Fibroblast of lung (primary cell): ENCODE measurements around the gene MPC1L. TPM values are rescaled to one million over a fixed set of nuclear protein-coding genes. Genes with fewer than 3 reads are reported as not detected.

Experiments used
- DNase-seq, 2 donors: peaks; one replicate each; pipeline versions ENCODE4 v3.0.0 to v3.0.0-alpha.2; 2010; ENCODE audit warnings: low read depth in 2 of 2
- H2AFZ ChIP-seq: 2 replicates; pipeline ENCODE4 v1.5.1; 2012; ENCODE audit warnings: low read length, control low read depth, inconsistent platforms
- H3K27ac ChIP-seq: 2 replicates; pipeline ENCODE4 v1.5.1; 2011; ENCODE audit warnings: low read length, control low read depth; ENCODE audit not compliant: insufficient read depth
- H3K27me3 ChIP-seq: 2 replicates; pipeline ENCODE4 v1.5.1; 2011; ENCODE audit warnings: mild to moderate bottlenecking, low read length; ENCODE audit not compliant: control insufficient read depth, insufficient read depth
- H3K36me3 ChIP-seq: 2 replicates; pipeline ENCODE4 v1.5.1; 2011; ENCODE audit warnings: low read length; ENCODE audit not compliant: control insufficient read depth, insufficient read depth
- H3K4me1 ChIP-seq: 2 replicates; pipeline ENCODE4 v1.5.1; 2011; ENCODE audit warnings: low read length; ENCODE audit not compliant: control insufficient read depth, insufficient read depth; ENCODE audit errors: extremely low read depth
- H3K4me2 ChIP-seq: 2 replicates; pipeline ENCODE4 v1.5.1; 2011; ENCODE audit warnings: low read length, control low read depth; ENCODE audit not compliant: insufficient read depth; ENCODE audit errors: extremely low read depth
- H3K4me3 ChIP-seq, 4 experiments: fragments of 200-600 bp in 1 of 4; sonication (generic) in 1 of 4; replicated peaks in 1 of 4; 2 replicates each; pipeline ENCODE4 v1.5.1; 2011 to 2016; ENCODE audit warnings: low read length in 4 of 4, low read depth in 3 of 4, mild to moderate bottlenecking in 3 of 4, control low read depth in 2 of 4, inconsistent platforms in 1 of 4, mixed read lengths in 1 of 4; ENCODE audit not compliant: insufficient read depth in 1 of 4; ENCODE audit errors: control extremely low read depth in 1 of 4
- H3K79me2 ChIP-seq: 2 replicates; pipeline ENCODE4 v1.5.1; 2012; ENCODE audit warnings: mild to moderate bottlenecking, low read length, inconsistent platforms; ENCODE audit not compliant: control insufficient read depth, insufficient read depth
- H3K9ac ChIP-seq: 2 replicates; pipeline ENCODE4 v1.5.1; 2011; ENCODE audit warnings: mild to moderate bottlenecking, low read length, control low read depth; ENCODE audit not compliant: insufficient read depth
- H3K9me3 ChIP-seq: 2 replicates; pipeline ENCODE4 v1.5.1; 2012; ENCODE audit warnings: low read depth, low read length; ENCODE audit not compliant: control insufficient read depth, insufficient read depth
- H4K20me1 ChIP-seq: 2 replicates; pipeline ENCODE4 v1.5.1; 2011; ENCODE audit warnings: low read length; ENCODE audit not compliant: control insufficient read depth, insufficient read depth; ENCODE audit errors: extremely low read depth
- EZH2 ChIP-seq: IDR thresholded peaks from 2 replicates; pipeline ENCODE4 v1.5.1; 2012; ENCODE audit warnings: low read length, control low read depth, mild to moderate bottlenecking; ENCODE audit errors: missing control alignments
- polyA plus RNA-seq, 2 donors: library from polyadenylated mRNA; depleted of rRNA in 1 of 2; stranded (reverse) in 1 of 2; unstranded in 1 of 2; fragments of >200 nt; gene quantifications; 2 replicates each; pipeline ENCODE4 v1.2.1, GENCODE V29; 2011 to 2012; ENCODE audit warnings: missing spikeins in 1 of 2
- total RNA-seq: library from RNA; depleted of rRNA; stranded (reverse); fragments of >200 nt; gene quantifications from 2 replicates; pipeline ENCODE4 v1.2.1, GENCODE V29; 2014
- TF ChIP-seq, protein P1 (sequence below), 2 donors: IDR thresholded peaks in 1 of 2; conservative IDR thresholded peaks in 1 of 2; 1 replicate in 1 of 2; 2 replicates in 1 of 2; pipeline ENCODE4 v1.5.1; 2011 to 2012; ENCODE audit warnings: low read length in 2 of 2, control low read depth in 1 of 2, inconsistent platforms in 1 of 2, low read depth in 1 of 2, mild to moderate bottlenecking in 1 of 2

MPC1L gene
- total and polyA plus RNA-seq, 2 donors (not counting 1 experiment from before 2014, with no cell fraction given) = not detected

DNA sequence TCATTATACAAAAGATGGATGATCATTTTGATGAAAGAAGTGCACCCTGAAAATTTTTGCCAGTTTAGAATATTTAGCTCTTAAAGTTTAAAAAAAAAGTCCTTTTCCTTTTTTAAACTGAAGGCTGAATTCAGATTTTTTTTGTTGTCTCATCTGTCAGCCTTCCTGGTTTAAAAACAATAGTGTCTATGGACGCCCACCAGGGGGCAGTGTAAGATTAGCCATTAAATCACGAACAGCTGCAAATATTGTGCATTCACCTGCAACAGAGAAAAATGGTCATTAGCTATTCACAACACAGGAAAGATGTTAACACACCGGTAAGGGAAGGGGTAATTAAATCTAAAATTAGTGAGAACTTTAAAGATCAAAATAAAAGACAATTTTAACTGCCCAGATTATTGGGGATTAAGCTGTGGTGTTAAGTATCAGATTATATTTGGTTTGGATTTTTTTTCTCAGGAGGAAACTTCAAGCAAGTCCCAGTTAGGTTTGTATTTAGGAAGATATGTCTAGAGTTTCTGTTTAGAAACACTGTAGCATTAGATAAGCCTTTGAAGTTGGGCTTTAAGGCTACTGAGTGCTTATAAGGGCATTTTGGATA is 28.5 kb downstream of the MPC1L start:
- H3K27me3 ChIP-seq = no peaks in the 10 kb centered on the region
- no peak overlapping the region for H3K4me2 ChIP-seq
- H3K36me3 ChIP-seq = no peaks in the 10 kb centered on the region
- no peak overlapping the region for H3K4me3 ChIP-seq
- TF ChIP-seq, protein P1, sequence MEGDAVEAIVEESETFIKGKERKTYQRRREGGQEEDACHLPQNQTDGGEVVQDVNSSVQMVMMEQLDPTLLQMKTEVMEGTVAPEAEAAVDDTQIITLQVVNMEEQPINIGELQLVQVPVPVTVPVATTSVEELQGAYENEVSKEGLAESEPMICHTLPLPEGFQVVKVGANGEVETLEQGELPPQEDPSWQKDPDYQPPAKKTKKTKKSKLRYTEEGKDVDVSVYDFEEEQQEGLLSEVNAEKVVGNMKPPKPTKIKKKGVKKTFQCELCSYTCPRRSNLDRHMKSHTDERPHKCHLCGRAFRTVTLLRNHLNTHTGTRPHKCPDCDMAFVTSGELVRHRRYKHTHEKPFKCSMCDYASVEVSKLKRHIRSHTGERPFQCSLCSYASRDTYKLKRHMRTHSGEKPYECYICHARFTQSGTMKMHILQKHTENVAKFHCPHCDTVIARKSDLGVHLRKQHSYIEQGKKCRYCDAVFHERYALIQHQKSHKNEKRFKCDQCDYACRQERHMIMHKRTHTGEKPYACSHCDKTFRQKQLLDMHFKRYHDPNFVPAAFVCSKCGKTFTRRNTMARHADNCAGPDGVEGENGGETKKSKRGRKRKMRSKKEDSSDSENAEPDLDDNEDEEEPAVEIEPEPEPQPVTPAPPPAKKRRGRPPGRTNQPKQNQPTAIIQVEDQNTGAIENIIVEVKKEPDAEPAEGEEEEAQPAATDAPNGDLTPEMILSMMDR (conservative IDR thresholded peaks at IDR 0.05 in 1 of 2, IDR thresholded peaks at IDR 0.05 in 1 of 2; ENCODE audit: low read depth in 1 of 2, low read length in 2 of 2) = peak; percentile 43 to 48
- no peak for TF ChIP-seq EZH2
- no peak overlapping the region for H2AFZ ChIP-seq
- no peak overlapping the region for H3K27ac ChIP-seq
- no peaks in the 10 kb centered on the region for H4K20me1 ChIP-seq
- DNase-seq = peak; percentile 51 to 64
- H3K79me2 ChIP-seq = peaks cover 3% of the 10 kb centered on the region
- no peak overlapping the region for H3K9ac ChIP-seq
- H3K9me3 ChIP-seq = no peaks in the 10 kb centered on the region
- no peaks in the 10 kb centered on the region for H3K4me1 ChIP-seq

DNA sequence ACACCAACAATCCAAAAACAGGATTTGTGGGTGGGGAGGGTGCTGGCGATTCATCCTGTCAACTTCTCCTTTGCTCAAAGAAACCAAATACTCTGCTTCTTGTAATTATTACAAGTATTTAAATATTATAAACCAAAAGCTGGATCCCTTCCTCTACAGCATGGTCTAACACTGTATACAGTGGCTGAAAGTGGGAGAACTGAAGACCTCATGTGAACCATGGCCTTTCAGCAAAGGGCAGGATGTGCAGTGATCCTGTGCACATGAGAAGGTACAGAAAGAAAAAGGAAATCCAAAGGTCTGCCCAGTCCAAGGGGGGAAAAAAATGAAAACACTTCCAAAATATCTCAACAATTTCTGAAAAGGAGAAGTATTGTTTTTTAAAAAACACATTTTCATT is 29.4 kb downstream of the MPC1L start:
- H3K9ac ChIP-seq = no peak overlapping the region
- H3K9me3 ChIP-seq = no peaks in the 10 kb centered on the region
- no peaks in the 10 kb centered on the region for H3K36me3 ChIP-seq
- no peak overlapping the region for H2AFZ ChIP-seq
- H3K4me2 ChIP-seq = no peak overlapping the region
- H3K27me3 ChIP-seq = no peaks in the 10 kb centered on the region
- TF ChIP-seq, protein P1 (conservative IDR thresholded peaks at IDR 0.05 in 1 of 2, IDR thresholded peaks at IDR 0.05 in 1 of 2; ENCODE audit: low read depth in 1 of 2, low read length in 2 of 2) = no peak
- no peak for TF ChIP-seq EZH2
- no peaks in the 10 kb centered on the region for H3K79me2 ChIP-seq
- no peak overlapping the region for H3K27ac ChIP-seq
- no peaks in the 10 kb centered on the region for H3K4me1 ChIP-seq
- no peaks in the 10 kb centered on the region for H4K20me1 ChIP-seq
- no peak overlapping the region for H3K4me3 ChIP-seq
- DNase-seq = no peak

DNA sequence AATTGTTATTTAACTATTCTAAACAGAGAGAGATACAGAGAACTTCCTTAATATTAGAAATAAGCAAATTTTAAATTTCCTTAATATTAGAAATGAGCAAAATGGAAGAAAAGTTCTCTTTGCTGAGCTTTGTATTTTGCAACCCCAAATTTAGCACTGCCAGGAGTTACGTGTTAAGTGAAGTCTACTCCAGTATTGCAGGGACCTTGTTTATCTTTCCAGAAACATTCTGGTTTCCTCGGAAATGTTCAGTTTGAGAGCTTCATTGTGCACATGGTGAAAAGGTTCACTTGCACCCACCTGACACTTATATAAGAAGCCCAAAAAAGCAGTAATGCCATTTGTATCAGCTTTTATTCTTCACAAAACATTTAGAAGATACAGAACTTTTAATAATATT is 30.3 kb downstream of the MPC1L start:
- no peaks in the 10 kb centered on the region for H3K36me3 ChIP-seq
- DNase-seq = no peak
- no peak overlapping the region for H3K4me3 ChIP-seq
- H3K27ac ChIP-seq = no peak overlapping the region
- H2AFZ ChIP-seq = no peak overlapping the region
- TF ChIP-seq, protein P1 (conservative IDR thresholded peaks at IDR 0.05 in 1 of 2, IDR thresholded peaks at IDR 0.05 in 1 of 2; ENCODE audit: low read depth in 1 of 2, low read length in 2 of 2) = no peak
- no peak for TF ChIP-seq EZH2
- H3K27me3 ChIP-seq = no peaks in the 10 kb centered on the region
- no peaks in the 10 kb centered on the region for H3K4me1 ChIP-seq
- H3K79me2 ChIP-seq = no peaks in the 10 kb centered on the region
- H3K9ac ChIP-seq = no peak overlapping the region
- no peak overlapping the region for H3K4me2 ChIP-seq
- no peaks in the 10 kb centered on the region for H4K20me1 ChIP-seq
- H3K9me3 ChIP-seq = no peaks in the 10 kb centered on the region
